HCT116 (cell line): Measurements from ENCODE around the gene TACR3. TPM values are rescaled to one million over a fixed set of nuclear protein-coding genes. Genes with fewer than 3 reads are reported as not detected.
A peak's percentile ranks its signal among the peaks of the same experiment; 100 is the strongest.

Experiments used
- ATAC-seq: fragments of 200-7000 bp; cut with Tn5 transposase; 2 replicates; pipeline ENCODE4 v1.9.1; 2020; ENCODE audit warnings: mild to moderate bottlenecking, moderate library complexity
- BruUV-seq: library from RNA; stranded (reverse); fragments of 400-500 nt; replicated peaks from 2 replicates; lab custom pipeline; 2021; lab: Mats Ljungman, UMichigan
- CTCF ChIA-PET: fragments of 300-600 bp; sonication (Branson Sonifier 250); formaldehyde crosslinking; loops from one replicate; lab custom pipeline; 2021; ENCODE audit warnings: antibody characterized with exemption; lab: Charles Lee
- POLR2A ChIA-PET: fragments of 300-600, 350-600 bp; sonication (Branson Sonifier 250); formaldehyde crosslinking; loops from one replicate; lab custom pipeline; 2021; ENCODE audit warnings: antibody characterized with exemption; lab: Charles Lee
- RAD21 ChIA-PET, 2 experiments: fragments of 300-600 bp; sonication (Branson Sonifier 250); formaldehyde crosslinking; loops; one replicate each; lab custom pipeline; 2023; ENCODE audit warnings: low total read pairs in 2 of 2; ENCODE audit not compliant: uncharacterized antibody in 2 of 2, unreplicated experiment in 2 of 2, low non-redundant PET in 1 of 2; lab: Charles Lee
- DNase-seq: peaks from one replicate; pipeline ENCODE4 v3.0.0-alpha.2; 2010; ENCODE audit warnings: low read depth, low spot score
- H2AFZ ChIP-seq: fragments of 200-600 bp; shearing (Covaris generic), sonication (generic); 2 replicates; pipeline ENCODE4 v1.6.1; 2017; ENCODE audit warnings: low read depth, mixed run types, mixed read lengths, antibody characterized with exemption, low read length; ENCODE audit not compliant: poor library complexity, severe bottlenecking
- H3K27ac ChIP-seq: 2 replicates; pipeline ENCODE4 v1.5.1; 2012; ENCODE audit warnings: low read depth, low read length
- H3K27me3 ChIP-seq: fragments of 200-600 bp; sonication (generic); 2 replicates; pipeline ENCODE4 v1.6.1; 2016; ENCODE audit warnings: mixed run types, low read length, mixed read lengths; ENCODE audit not compliant: insufficient read depth
- H3K36me3 ChIP-seq, 2 experiments: fragments of 200-500 bp in 1 of 2; fragments of 200-600 bp in 1 of 2; sonication (Bioruptor generic) in 1 of 2; sonication (generic) in 1 of 2; 2 replicates each; pipeline versions ENCODE4 v1.5.1 to v1.6.1; 2014 to 2016; ENCODE audit warnings: low read length in 2 of 2, inconsistent platforms in 1 of 2, mixed read lengths in 1 of 2, mixed run types in 1 of 2; ENCODE audit not compliant: insufficient read depth in 2 of 2, control insufficient read depth in 1 of 2
- H3K4me1 ChIP-seq, 2 experiments: fragments of 200-600 bp in 1 of 2; sonication (generic) in 1 of 2; 2 replicates each; pipeline versions ENCODE4 v1.5.1 to v1.6.1; 2012 to 2017; ENCODE audit warnings: low read length in 2 of 2, inconsistent platforms in 1 of 2, mild to moderate bottlenecking in 1 of 2, mixed read lengths in 1 of 2, mixed run types in 1 of 2, moderate library complexity in 1 of 2; ENCODE audit not compliant: insufficient read depth in 2 of 2, control insufficient read depth in 1 of 2
- H3K4me2 ChIP-seq: fragments of 200-600 bp; sonication (generic); 2 replicates; pipeline ENCODE4 v1.6.1; 2017; ENCODE audit warnings: mixed run types, low read length, mixed read lengths
- H3K4me3 ChIP-seq, 2 experiments: fragments of 200-600 bp in 1 of 2; sonication (generic) in 1 of 2; replicated peaks in 1 of 2; 2 replicates each; pipeline ENCODE4 v1.5.1; 2011 to 2016; ENCODE audit warnings: low read length in 2 of 2, control low read depth in 1 of 2, low read depth in 1 of 2, mild to moderate bottlenecking in 1 of 2, mixed read lengths in 1 of 2, mixed run types in 1 of 2
- H3K79me2 ChIP-seq: fragments of 200-600 bp; sonication (generic); 2 replicates; pipeline ENCODE4 v1.6.1; 2017; ENCODE audit warnings: mild to moderate bottlenecking, mixed run types, low read length, moderate library complexity, mixed read lengths; ENCODE audit not compliant: insufficient read depth
- H3K9ac ChIP-seq: fragments of 200-600 bp; sonication (generic); 2 replicates; pipeline ENCODE4 v1.6.1; 2016; ENCODE audit warnings: low read length, mixed read lengths
- H3K9me2 ChIP-seq: fragments of 200-600 bp; sonication (generic), shearing (Covaris generic); 2 replicates; pipeline ENCODE4 v1.6.1; 2017; ENCODE audit warnings: mixed run types, mild to moderate bottlenecking, moderate library complexity; ENCODE audit not compliant: insufficient read depth
- H3K9me3 ChIP-seq, 2 experiments: fragments of 200-500 bp in 1 of 2; fragments of 200-600 bp in 1 of 2; sonication (Bioruptor generic) in 1 of 2; sonication (generic) in 1 of 2; 2 replicates each; pipeline ENCODE4 v1.6.1; 2014 to 2017; ENCODE audit warnings: low read length in 2 of 2, mixed read lengths in 2 of 2, inconsistent platforms in 1 of 2, low read depth in 1 of 2, mild to moderate bottlenecking in 1 of 2, mixed run types in 1 of 2, moderate library complexity in 1 of 2; ENCODE audit not compliant: control insufficient read depth in 1 of 2, insufficient read depth in 1 of 2
- H4K20me1 ChIP-seq: fragments of 200-600 bp; sonication (generic), shearing (Covaris generic); 2 replicates; pipeline ENCODE4 v1.6.1; 2017; ENCODE audit warnings: mixed run types, mild to moderate bottlenecking, moderate library complexity; ENCODE audit not compliant: insufficient read depth
- ATF3 ChIP-seq: IDR thresholded peaks from 2 replicates; pipeline ENCODE4 v1.6.1; 2012
- CEBPB ChIP-seq: IDR thresholded peaks from 2 replicates; pipeline ENCODE4 v1.6.1; 2012; ENCODE audit warnings: low read depth
- CTCF ChIP-seq, 3 experiments: fragments of 200-600 bp in 1 of 3; sonication (generic) in 1 of 3; IDR thresholded peaks in 2 of 3; conservative IDR thresholded peaks in 1 of 3; 2 replicates each; pipeline ENCODE4 v1.5.1; 2012 to 2017; ENCODE audit warnings: low read depth in 2 of 3, low read length in 2 of 3, antibody characterized with exemption in 1 of 3, borderline replicate concordance in 1 of 3, control low read depth in 1 of 3, mild to moderate bottlenecking in 1 of 3, mixed read lengths in 1 of 3, mixed run types in 1 of 3, moderate library complexity in 1 of 3; ENCODE audit not compliant: insufficient read depth in 1 of 3
- EGR1 ChIP-seq: IDR thresholded peaks from 2 replicates; pipeline ENCODE4 v1.6.1; 2012; ENCODE audit warnings: low read depth
- ELF1 ChIP-seq: IDR thresholded peaks from 2 replicates; pipeline ENCODE4 v1.6.1; 2012; ENCODE audit warnings: low read depth, borderline replicate concordance
- EZH2 ChIP-seq: fragments of 200-600 bp; sonication (generic); IDR thresholded peaks from 2 replicates; pipeline ENCODE4 v1.6.1; 2017; ENCODE audit warnings: antibody characterized with exemption, mixed run types
- EZH2phosphoT487 ChIP-seq: fragments of 200-600 bp; IDR thresholded peaks from 2 replicates; pipeline ENCODE4 v1.6.1; 2018; ENCODE audit warnings: antibody characterized with exemption, borderline replicate concordance
- JUND ChIP-seq: IDR thresholded peaks from 2 replicates; pipeline ENCODE4 v1.6.1; 2012
- MAX ChIP-seq: IDR thresholded peaks from 2 replicates; pipeline ENCODE4 v1.6.1; 2012
- POLR2AphosphoS5 ChIP-seq: IDR thresholded peaks from 2 replicates; pipeline ENCODE4 v1.6.1; 2011; ENCODE audit warnings: mild to moderate bottlenecking, low read depth, low read length, moderate library complexity
- RAD21 ChIP-seq: IDR thresholded peaks from 2 replicates; pipeline ENCODE4 v1.6.1; 2012; ENCODE audit warnings: low read depth, mild to moderate bottlenecking
- SP1 ChIP-seq: IDR thresholded peaks from 2 replicates; pipeline ENCODE4 v1.6.1; 2012; ENCODE audit warnings: low read depth
- SRF ChIP-seq: IDR thresholded peaks from 2 replicates; pipeline ENCODE4 v1.6.1; 2012; ENCODE audit warnings: low read depth
- TCF7L2 ChIP-seq: IDR thresholded peaks from 2 replicates; pipeline ENCODE4 v1.7.0; 2011; ENCODE audit warnings: borderline replicate concordance, inconsistent platforms; ENCODE audit not compliant: insufficient read depth, insufficient read length; ENCODE audit errors: extremely low read depth
- YY1 ChIP-seq: IDR thresholded peaks from 2 replicates; pipeline ENCODE4 v1.6.1; 2011; ENCODE audit warnings: low read length, low read depth, moderate library complexity, mild to moderate bottlenecking; ENCODE audit not compliant: insufficient replicate concordance; ENCODE audit errors: extremely low read depth
- ZBTB33 ChIP-seq: IDR thresholded peaks from 2 replicates; pipeline ENCODE4 v1.6.1; 2011; ENCODE audit warnings: mild to moderate bottlenecking, low read length, moderate library complexity; ENCODE audit not compliant: insufficient replicate concordance; ENCODE audit errors: extremely low read depth
- ZFX ChIP-seq: fragments of 450-650 bp; IDR thresholded peaks from 2 replicates; pipeline ENCODE4 v1.6.1; 2017
- ZNF274 ChIP-seq: fragments of 200-500 bp; sonication (Bioruptor generic); IDR thresholded peaks from 2 replicates; pipeline ENCODE4 v1.6.1; 2014; ENCODE audit warnings: mild to moderate bottlenecking, low read depth, low read length, inconsistent platforms
- intact Hi-C: fragments of 100-400 bp; cut with micrococcal nuclease; formaldehyde crosslinking; loops from 2 replicates; pipeline ENCODE4 v1.10.0; 2022
- total RNA-seq: library from RNA; stranded (reverse); gene quantifications from one replicate; pipeline ENCODE4 v1.2.1, GENCODE V29; 2021; ENCODE audit not compliant: unreplicated experiment

The TACR3 gene
- total RNA-seq, 1 experiment from 2014 or later = not detected

- TF ChIP-seq ZBTB33 = no peak
- no peak for TF ChIP-seq SP1
- no peak for TF ChIP-seq ZNF274
- TF ChIP-seq RAD21 = no peak
- no peak for TF ChIP-seq SRF
- no peak for TF ChIP-seq JUND
- no peak for TF ChIP-seq EZH2
- TF ChIP-seq ELF1 = no peak
- no peak for TF ChIP-seq TCF7L2
These were observed 37.0 kb upstream of the TACR3 start (continued) for GRCh38 chr4:103756741-103757140.

DNA sequence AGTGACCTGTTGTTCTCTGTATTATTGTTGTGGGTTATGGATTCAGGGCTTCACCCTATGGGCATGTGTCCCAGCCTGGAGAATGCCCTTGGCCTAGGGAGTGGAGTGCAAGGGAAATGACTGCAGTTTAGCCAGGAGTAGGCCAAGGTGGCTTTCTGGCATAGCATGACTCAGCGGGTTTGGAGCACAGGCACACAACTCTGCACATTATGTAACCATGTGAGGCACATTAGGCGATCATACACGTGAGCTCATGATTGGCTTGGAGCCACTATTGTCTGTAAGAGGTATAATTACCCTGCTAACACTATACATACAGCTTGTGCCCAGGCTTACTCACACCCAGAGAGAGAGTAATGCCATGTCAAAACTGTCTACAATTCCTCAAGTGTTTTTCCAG lies 35.1 kb upstream of the TACR3 start:
- H3K4me1 ChIP-seq = peaks cover 0 to 3% of the 10 kb centered on the region in 2 experiments; a peak in 1 of 4 replicates
- ATAC-seq (no peak), DNase-seq (no peak)
- no peaks in the 10 kb centered on the region for H3K9me3 ChIP-seq
- intact Hi-C loops = no loop called here
- no peak overlapping the region for H3K4me2 ChIP-seq
- no peak for TF ChIP-seq POLR2AphosphoS5
- TF ChIP-seq CEBPB = no peak
- TF ChIP-seq SP1 = no peak
- no peak for TF ChIP-seq ZBTB33
- no peak for TF ChIP-seq ZNF274
- no peak for TF ChIP-seq CTCF (IDR thresholded peaks at IDR 0.05 in 2 of 3, conservative IDR thresholded peaks at IDR 0.05 in 1 of 3; ENCODE audit: borderline replicate concordance in 1 of 3, insufficient read depth in 1 of 3, low read depth in 2 of 3, low read length in 2 of 3)
- TF ChIP-seq ATF3 = no peak
- TF ChIP-seq ZFX = no peak
- TF ChIP-seq SRF = no peak
- TF ChIP-seq TCF7L2 = no peak
- no peak for TF ChIP-seq JUND
- TF ChIP-seq YY1 = no peak
- TF ChIP-seq EGR1 = no peak
- no peak for TF ChIP-seq EZH2phosphoT487
- TF ChIP-seq MAX = no peak
- no peaks in the 10 kb centered on the region for H3K79me2 ChIP-seq
- no peaks in the 10 kb centered on the region for H4K20me1 ChIP-seq
- no peaks in the 10 kb centered on the region for H3K9me2 ChIP-seq
- H3K27ac ChIP-seq = no peak overlapping the region
- peak overlapping the region; percentile 37 for H2AFZ ChIP-seq
- no peaks in the 10 kb centered on the region for H3K27me3 ChIP-seq
- ChIA-PET POLR2A (no interaction called here), CTCF (no interaction called here), RAD21 (no interaction called here)
- no peak overlapping the region for H3K4me3 ChIP-seq
- H3K9ac ChIP-seq = no peak overlapping the region
- H3K36me3 ChIP-seq = no peaks in the 10 kb centered on the region
- BruUV-seq = no TSS peak
